B cell (primary cell): ENCODE data around the gene FBXL4.

Source experiments
- CTCF ChIP-seq: fragments of 200-600 bp; IDR thresholded peaks from one replicate; pipeline ENCODE4 v1.8.0; 2022; ENCODE audit warnings: antibody characterized with exemption, mild to moderate bottlenecking
- EZH2 ChIP-seq: IDR thresholded peaks from 2 replicates; pipeline ENCODE4 v1.6.1; 2012; ENCODE audit warnings: borderline replicate concordance, low read depth, mild to moderate bottlenecking, moderate library complexity, low read length; ENCODE audit not compliant: insufficient read depth, poor library complexity, severe bottlenecking

- TF ChIP-seq CTCF (no peak), EZH2 (no peak)
Measured at GRCh38 chr6:98828941-98829411, 118.8 kb downstream of the FBXL4 start.
